ENCODE results near the gene TNPO3. TPM values are rescaled to one million over a fixed set of nuclear protein-coding genes. Genes with fewer than 3 reads are reported as not detected.

Gene TNPO3
- total RNA-seq, 3 donors from 2014 or later: 36.4 to 42.7 (median 36.6) TPM

DNA sequence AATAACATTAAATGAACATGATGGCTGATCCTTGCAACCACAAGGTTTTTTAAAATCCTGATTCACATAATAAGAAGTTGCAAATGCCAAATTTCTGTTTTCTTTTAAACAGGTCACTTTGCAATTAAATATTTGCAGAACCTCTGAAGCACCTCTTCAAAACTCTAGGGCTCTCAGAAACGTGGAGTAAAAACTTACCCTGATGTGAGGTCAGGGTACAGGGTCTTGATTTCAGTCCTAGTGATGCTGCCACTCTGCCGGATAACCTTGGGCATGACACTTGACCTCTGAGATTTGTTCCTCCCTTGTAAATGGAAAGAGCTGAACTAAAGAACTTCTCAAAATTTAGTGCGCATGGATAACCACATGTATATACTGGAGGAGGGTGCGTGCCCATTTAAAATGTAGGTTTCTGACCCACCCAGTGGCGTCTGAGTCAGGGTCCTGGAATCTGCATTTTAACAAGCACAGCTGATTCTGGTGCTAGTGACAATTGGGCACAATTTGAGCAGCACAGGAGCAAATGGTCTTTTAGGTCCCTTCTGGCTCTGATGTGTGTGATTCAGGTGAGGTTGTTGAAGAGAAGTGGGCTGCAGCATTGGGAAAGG is 35.5 kb upstream of the TNPO3 start:
- no peaks in the 10 kb centered on the region for H3K36me3 ChIP-seq
- no peaks in the 10 kb centered on the region for H3K9me3 ChIP-seq
- H3K4me1 ChIP-seq: no peaks in the 10 kb centered on the region
- H3K27ac ChIP-seq: no peak overlapping the region
- H3K27me3 ChIP-seq: no peaks in the 10 kb centered on the region
- H3K4me3 ChIP-seq: no peak overlapping the region
- no peak for TF ChIP-seq CTCF (IDR thresholded peaks at IDR 0.05)
- no peak for TF ChIP-seq POLR2A (IDR thresholded peaks at IDR 0.05)
- TF ChIP-seq POLR2AphosphoS5 (IDR thresholded peaks at IDR 0.05): no peak
- DNase-seq (ENCODE audit: low spot score in 2 of 2): no peak
- intact Hi-C loops (cut with DNase I; ENCODE audit: low total_unique reads): no loop called here

DNA sequence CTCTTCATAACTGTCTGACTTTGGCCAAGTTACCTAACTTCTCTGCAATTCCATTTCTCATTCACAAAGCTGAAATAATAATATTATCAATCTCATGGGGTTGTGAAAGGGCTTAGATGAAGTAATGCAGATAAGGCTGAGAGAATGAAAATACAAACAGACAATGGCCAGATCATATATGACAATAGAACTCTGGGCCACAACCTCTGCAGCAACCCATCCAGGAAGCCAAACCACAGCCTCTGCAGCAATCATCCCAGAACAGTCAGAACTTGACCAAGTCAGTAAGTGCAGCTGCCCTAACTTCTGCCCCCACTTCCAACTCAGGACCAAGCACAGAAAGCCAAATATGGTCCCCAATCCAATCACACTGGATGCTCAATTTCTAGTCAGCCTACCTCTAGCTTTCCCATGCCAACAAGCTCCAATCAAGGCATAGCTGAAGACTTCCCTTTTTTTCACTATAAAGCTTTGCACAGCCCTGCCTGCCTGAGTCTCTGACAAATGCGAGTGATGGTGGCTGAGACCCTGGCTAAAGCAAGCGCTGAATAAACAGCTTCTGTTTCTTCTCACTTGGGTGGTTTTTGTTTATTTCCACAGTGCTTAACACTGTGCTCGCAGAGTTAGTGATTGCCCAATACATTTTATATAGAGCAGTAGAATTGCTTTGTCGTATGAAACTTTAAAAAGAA is 34.8 kb upstream of the TNPO3 start:
- no peaks in the 10 kb centered on the region for H3K9me3 ChIP-seq
- no peak overlapping the region for H3K27ac ChIP-seq
- no peak overlapping the region for H3K4me3 ChIP-seq
- no peak for DNase-seq (ENCODE audit: low spot score in 2 of 2)
- intact Hi-C loops (cut with DNase I; ENCODE audit: low total_unique reads): no loop called here
- no peaks in the 10 kb centered on the region for H3K4me1 ChIP-seq
- H3K27me3 ChIP-seq: no peaks in the 10 kb centered on the region
- TF ChIP-seq POLR2AphosphoS5 (IDR thresholded peaks at IDR 0.05) (no peak), CTCF (IDR thresholded peaks at IDR 0.05) (no peak), POLR2A (IDR thresholded peaks at IDR 0.05) (no peak)
- no peaks in the 10 kb centered on the region for H3K36me3 ChIP-seq

- no peaks in the 10 kb centered on the region for H3K4me1 ChIP-seq
- no peaks in the 10 kb centered on the region for H3K27me3 ChIP-seq
- DNase-seq (ENCODE audit: low spot score in 2 of 2): no peak
- H3K4me3 ChIP-seq: no peak overlapping the region
- no peak for TF ChIP-seq POLR2AphosphoS5 (IDR thresholded peaks at IDR 0.05)
- TF ChIP-seq POLR2A (IDR thresholded peaks at IDR 0.05): no peak
- no peak for TF ChIP-seq CTCF (IDR thresholded peaks at IDR 0.05)
- H3K9me3 ChIP-seq: no peaks in the 10 kb centered on the region
- H3K36me3 ChIP-seq: no peaks in the 10 kb centered on the region
- intact Hi-C loops (cut with DNase I; ENCODE audit: low total_unique reads): no loop called here
- no peak overlapping the region for H3K27ac ChIP-seq
Observed at GRCh38 chr7:129084801-129085551, 30.1 kb upstream of the TNPO3 start.

- DNase-seq (ENCODE audit: low spot score in 2 of 2): no peak
- Histone ChIP-seq H3K27ac (no peak overlapping the region), H3K27me3 (no peaks in the 10 kb centered on the region), H3K4me3 (no peak overlapping the region), H3K9me3 (no peaks in the 10 kb centered on the region), H3K4me1 (no peaks in the 10 kb centered on the region), H3K36me3 (no peaks in the 10 kb centered on the region)
- TF ChIP-seq POLR2A (IDR thresholded peaks at IDR 0.05) (no peak), CTCF (IDR thresholded peaks at IDR 0.05) (no peak), POLR2AphosphoS5 (IDR thresholded peaks at IDR 0.05) (no peak)
- intact Hi-C loops (cut with DNase I; ENCODE audit: low total_unique reads): no loop called here
Observed at GRCh38 chr7:129083525-129083924, 28.6 kb upstream of the TNPO3 start.

- intact Hi-C loops (cut with DNase I; ENCODE audit: low total_unique reads): no loop called here
- H3K27me3 ChIP-seq: no peaks in the 10 kb centered on the region
- DNase-seq (ENCODE audit: low spot score in 2 of 2): no peak
- no peak for TF ChIP-seq POLR2AphosphoS5 (IDR thresholded peaks at IDR 0.05)
- TF ChIP-seq POLR2A (IDR thresholded peaks at IDR 0.05): no peak
- TF ChIP-seq CTCF (IDR thresholded peaks at IDR 0.05): no peak
- no peaks in the 10 kb centered on the region for H3K4me1 ChIP-seq
- H3K36me3 ChIP-seq: no peaks in the 10 kb centered on the region
- H3K27ac ChIP-seq: no peak overlapping the region
- no peak overlapping the region for H3K4me3 ChIP-seq
- no peaks in the 10 kb centered on the region for H3K9me3 ChIP-seq
Observed at GRCh38 chr7:129078455-129078854, 23.5 kb upstream of the TNPO3 start.

Data from breast epithelium (tissue), 4 donors.